Right renal cortex interstitium (tissue), 3 donors: ENCODE data around the gene MAN2A2. TPM values are rescaled to one million over a fixed set of nuclear protein-coding genes. Genes with fewer than 3 reads are reported as not detected.
"Not testable (repeated sequence)": the region's sequence is repeated elsewhere in the genome, so short reads cannot be mapped to it uniquely, and the experiment has no call there.

Source experiments
- DNase-seq, 3 donors: peaks; one replicate each; pipeline ENCODE4 v3.0.0-alpha.2; 2013; ENCODE audit warnings: low read depth in 3 of 3, low spot score in 2 of 3
- polyA plus RNA-seq, 3 donors: library from polyadenylated mRNA; unstranded; fragments of 120-200 nt; gene quantifications; one replicate each; pipeline ENCODE4 v1.2.1, GENCODE V29; 2013; ENCODE audit not compliant: insufficient read length in 3 of 3

The MAN2A2 gene
- polyA plus RNA-seq, 3 donors: 36.0 to 40.8 (median 37.8) TPM

DNA sequence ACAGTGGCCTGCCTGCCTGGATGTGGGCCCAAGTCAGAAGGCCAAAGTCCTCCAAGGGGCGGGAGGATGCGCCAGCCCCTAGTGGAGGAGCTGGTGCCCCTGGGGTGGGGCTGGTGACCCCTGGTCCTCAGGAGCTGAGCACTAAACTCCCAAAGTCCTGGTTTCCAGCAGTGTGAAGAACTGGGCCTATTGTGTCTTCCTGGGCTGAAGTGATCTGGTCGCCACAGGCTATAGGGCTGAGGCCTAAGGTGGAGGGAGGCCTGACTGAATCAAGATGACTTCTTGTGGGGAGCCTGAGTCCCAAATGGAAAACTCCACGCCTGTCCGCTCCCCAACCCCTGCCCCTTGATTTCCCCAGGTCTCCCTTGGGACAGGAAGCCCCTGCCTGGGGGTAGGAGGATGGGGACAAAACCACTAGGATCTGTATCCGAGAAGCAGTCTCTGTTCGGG lies 19.6 kb upstream of the MAN2A2 start:
- DNase-seq: no peak

DNA sequence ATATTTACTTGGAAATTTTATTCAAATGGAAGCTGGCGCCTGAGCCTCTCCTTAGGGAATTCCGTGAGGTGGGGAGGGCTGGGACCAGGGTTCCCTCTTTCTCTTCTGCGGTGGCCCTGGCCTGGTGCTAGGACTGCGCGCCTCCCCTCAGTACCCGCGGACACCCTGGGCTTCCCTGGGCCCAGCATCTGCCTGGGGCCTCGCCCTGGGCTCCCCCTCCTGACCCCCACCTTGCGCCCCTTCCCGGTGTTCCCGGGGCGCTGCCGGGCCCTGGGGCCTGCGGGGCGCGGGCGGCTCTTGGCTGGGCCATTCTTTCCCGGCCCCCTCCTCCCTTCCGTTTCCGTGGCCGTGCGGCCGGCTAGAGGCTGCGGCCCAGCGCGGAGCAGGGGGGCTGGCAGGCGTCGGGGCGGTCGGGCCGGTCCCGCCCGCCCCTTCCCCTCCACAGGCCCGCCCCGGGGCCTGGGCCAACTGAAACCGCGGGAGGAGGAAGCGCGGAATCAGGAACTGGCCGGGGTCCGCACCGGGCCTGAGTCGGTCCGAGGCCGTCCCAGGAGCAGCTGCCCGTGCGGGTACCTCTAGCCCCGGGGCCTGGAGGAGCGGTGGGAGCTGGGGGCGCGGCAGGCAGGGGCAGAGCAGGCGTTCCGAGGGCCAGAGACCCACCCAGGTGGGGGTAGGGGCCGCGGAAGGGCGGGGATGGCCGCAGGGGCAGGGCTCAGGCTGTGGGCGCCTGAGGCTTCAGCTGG lies 19.0 kb upstream of the MAN2A2 start, which contains the start of gene FES:
Gene FES, plus strand, starts transcription at position 529 of the 743 bp plus-strand sequence. CDS start 542 bp downstream, outside the sequence.
- no peak for DNase-seq

GRCh38 chr15:90884719-90885431 lies 18.2 kb upstream of the MAN2A2 start:
- DNase-seq: no peak

DNA sequence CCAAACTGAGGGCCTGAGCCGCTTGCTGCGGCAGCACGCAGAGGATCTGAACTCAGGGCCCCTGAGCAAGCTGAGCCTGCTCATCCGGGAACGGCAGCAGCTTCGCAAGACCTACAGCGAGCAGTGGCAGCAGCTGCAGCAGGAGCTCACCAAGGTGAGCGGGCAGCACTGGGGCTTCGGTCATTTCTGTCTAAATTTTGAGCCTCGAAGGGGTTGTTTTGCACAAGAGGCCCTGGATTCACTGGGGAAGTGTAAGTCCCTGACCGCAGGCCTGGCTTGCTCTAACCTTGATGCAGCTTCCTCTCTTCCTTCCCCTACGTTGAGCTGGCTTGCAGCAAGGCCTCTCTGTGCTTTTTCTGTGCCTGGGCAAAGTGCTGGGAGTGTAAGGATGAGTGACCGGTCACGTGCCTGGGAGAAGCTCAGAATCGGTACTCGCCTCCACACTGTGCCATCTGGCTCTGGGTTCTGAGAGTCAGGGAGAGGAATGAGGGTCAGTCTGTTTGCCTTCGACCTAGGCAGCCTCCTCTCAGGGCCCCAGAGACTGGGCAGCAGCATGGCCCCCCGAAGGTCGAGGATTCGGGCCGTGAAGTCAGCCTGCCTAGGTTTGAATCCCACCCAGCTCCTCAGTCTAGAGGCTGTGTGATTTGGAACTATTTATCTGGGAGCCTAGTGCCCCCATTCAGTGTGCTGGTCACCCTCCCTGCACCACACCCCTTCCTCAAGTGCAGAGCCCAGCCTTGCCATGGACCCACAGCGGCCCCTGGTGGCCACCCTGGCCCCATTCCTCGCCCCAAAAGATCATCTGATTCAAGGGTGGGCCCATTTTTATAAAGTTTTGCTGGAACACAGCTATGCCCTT lies 17.4 kb upstream of the MAN2A2 start:
- DNase-seq: no peak

DNA sequence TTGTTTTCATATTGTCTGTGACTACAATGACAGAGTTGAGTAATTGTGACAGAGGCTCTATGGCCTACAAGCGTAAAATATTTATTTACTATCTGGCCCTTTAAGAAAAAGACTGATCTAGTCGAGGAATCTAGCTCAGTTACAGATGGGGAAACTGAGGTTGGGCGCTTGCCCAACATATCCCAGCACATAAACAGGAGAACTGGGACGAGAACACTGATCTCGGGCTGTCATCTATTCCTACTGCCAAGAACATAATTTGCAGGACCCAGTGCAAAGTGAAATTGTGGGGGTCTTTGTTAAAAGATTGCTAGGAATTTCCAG lies 16.8 kb upstream of the MAN2A2 start:
- no peak for DNase-seq

GRCh38 chr15:90887037-90887481 lies 16.0 kb upstream of the MAN2A2 start:
- DNase-seq: no peak

GRCh38 chr15:90889313-90889730 lies 13.8 kb upstream of the MAN2A2 start:
- no peak for DNase-seq

GRCh38 chr15:90889736-90890456 lies 13.2 kb upstream of the MAN2A2 start:
- no peak for DNase-seq

DNA sequence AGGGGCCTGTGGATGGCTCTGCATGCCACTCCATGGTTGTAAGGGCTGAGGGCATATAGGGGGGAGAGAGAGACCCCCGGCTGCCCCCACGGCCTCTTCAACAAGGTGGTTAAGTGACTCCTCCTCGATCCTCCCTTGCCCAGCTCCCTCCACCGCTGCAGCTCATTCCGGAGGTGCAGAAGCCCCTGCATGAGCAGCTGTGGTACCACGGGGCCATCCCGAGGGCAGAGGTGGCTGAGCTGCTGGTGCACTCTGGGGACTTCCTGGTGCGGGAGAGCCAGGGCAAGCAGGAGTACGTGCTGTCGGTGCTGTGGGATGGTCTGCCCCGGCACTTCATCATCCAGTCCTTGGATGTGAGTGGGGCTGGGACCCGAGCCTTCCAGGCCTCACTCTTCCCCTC lies 12.3 kb upstream of the MAN2A2 start:
- no peak for DNase-seq

GRCh38 chr15:90891346-90891949 lies 11.7 kb upstream of the MAN2A2 start:
- DNase-seq: no peak

- DNase-seq: no peak
These were observed 11.1 kb upstream of the MAN2A2 start for GRCh38 chr15:90892023-90892422.

- no peak for DNase-seq
These were observed 10.5 kb upstream of the MAN2A2 start for GRCh38 chr15:90892498-90893174.

- DNase-seq: no peak
These were observed 9.7 kb upstream of the MAN2A2 start for GRCh38 chr15:90893175-90894090.

DNA sequence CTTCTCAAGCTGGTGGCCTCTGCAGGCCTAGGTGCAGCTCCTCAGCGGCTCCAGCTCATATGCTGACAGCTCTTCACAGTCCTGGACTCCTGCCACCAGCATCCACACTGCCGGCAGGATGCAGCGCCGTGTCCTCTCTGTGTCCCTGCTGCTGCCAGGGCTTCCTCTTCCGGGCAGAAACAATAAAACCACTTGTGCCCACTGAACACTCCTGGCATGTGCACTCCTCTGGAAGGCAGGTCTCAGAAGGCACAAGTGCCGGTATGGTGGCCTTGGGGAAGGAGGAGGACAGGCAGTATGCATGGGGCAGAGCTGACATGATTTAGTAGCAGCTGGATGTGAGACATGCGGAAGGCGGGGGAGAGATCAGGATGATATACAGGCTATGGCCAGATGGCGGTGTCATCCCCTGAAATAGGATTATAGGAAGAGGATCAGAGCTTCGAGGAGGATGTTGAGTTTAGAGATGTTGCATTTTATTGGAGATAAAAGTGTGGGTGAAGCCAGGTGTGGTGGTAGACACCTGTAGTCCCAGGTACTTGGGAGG lies 7.5 kb upstream of the MAN2A2 start:
- DNase-seq: no peak

- DNase-seq: not testable (repeated sequence)
These were observed 5.9 kb upstream of the MAN2A2 start for GRCh38 chr15:90897131-90897655.

GRCh38 chr15:90901175-90902039 lies 1.7 kb upstream of the MAN2A2 start:
- DNase-seq: no peak
